ENCODE measurements around the gene ZNF787. TPM values are rescaled to one million over a fixed set of nuclear protein-coding genes. Genes with fewer than 3 reads are reported as not detected.

The ZNF787 gene
- total and polyA plus RNA-seq, 2 of the 13 experiments (the other 11 are each of a cell fraction or from before 2014, with no cell fraction given) = 15.1 to 42.8 TPM

DNA sequence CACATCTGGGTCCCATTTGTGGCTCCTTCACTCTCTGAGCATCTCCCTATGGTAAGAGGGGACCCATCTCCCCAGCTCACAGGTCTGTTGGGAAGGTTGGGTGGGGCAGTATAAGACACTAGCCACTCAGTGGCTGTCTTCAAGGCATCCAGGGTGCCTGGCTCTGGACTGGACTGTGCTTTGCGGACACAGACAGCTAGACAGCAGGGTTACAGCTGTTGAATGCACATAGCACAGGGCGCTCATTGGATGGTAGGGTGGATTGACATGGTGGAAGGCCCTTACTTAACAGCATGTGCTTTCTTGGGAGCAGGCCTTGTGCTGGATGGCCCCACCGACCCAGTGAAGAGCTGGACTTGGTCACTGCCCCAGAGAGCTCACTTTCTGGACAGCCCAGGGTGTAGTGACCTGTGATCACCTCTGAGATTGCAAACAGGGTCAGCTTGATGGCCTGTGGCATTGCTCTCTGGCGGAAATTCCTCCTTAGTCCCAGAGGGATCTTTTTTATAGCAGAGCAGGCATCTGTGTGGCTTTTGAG, 21.9 kb upstream of the ZNF787 start (continued):
- TF ChIP-seq FOXM1 (CRISPR knock-in tag; IDR thresholded peaks at IDR 0.05) (no peak), ZIK1 (CRISPR knock-in tag; IDR thresholded peaks at IDR 0.05; ENCODE audit: borderline replicate concordance, low read depth) (no peak), ETV6 (CRISPR knock-in tag; conservative IDR thresholded peaks at IDR 0.05) (no peak), ZNF350 (CRISPR knock-in tag; IDR thresholded peaks at IDR 0.05; ENCODE audit: borderline replicate concordance, low read depth) (no peak), SP2 (CRISPR knock-in tag; IDR thresholded peaks at IDR 0.05) (no peak), ZFY (CRISPR knock-in tag; IDR thresholded peaks at IDR 0.05) (peak; percentile 49), ZBTB7B (CRISPR knock-in tag; IDR thresholded peaks at IDR 0.05) (peak; percentile 34; the same call in 1 of the 2 replicates), ZNF761 (CRISPR knock-in tag; conservative IDR thresholded peaks at IDR 0.05) (peak; percentile 68), RFXANK (CRISPR knock-in tag; IDR thresholded peaks at IDR 0.05) (no peak), SP140L (CRISPR knock-in tag; IDR thresholded peaks at IDR 0.05; ENCODE audit: borderline replicate concordance) (no peak), ZNF543 (CRISPR knock-in tag; IDR thresholded peaks at IDR 0.05) (0 out of 2 replicates have a peak, but pooled peaks have one; percentile 49), NR2C2 (CRISPR knock-in tag; IDR thresholded peaks at IDR 0.05; ENCODE audit: borderline replicate concordance) (0 out of 2 replicates have a peak, but pooled peaks have one; percentile 26), NFKB2 (CRISPR knock-in tag; IDR thresholded peaks at IDR 0.05; ENCODE audit: borderline replicate concordance) (0 out of 2 replicates have a peak, but pooled peaks have one; percentile 29), SIX1 (CRISPR knock-in tag; IDR thresholded peaks at IDR 0.05; ENCODE audit: borderline replicate concordance) (no peak), THAP11 (CRISPR knock-in tag; IDR thresholded peaks at IDR 0.05) (no peak)
- TF ChIP-seq, protein P1, sequence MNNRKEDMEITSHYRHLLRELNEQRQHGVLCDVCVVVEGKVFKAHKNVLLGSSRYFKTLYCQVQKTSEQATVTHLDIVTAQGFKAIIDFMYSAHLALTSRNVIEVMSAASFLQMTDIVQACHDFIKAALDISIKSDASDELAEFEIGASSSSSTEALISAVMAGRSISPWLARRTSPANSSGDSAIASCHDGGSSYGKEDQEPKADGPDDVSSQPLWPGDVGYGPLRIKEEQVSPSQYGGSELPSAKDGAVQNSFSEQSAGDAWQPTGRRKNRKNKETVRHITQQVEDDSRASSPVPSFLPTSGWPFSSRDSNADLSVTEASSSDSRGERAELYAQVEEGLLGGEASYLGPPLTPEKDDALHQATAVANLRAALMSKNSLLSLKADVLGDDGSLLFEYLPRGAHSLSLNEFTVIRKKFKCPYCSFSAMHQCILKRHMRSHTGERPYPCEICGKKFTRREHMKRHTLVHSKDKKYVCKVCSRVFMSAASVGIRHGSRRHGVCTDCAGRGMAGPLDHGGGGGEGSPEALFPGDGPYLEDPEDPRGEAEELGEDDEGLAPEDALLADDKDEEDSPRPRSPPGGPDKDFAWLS (CRISPR knock-in tag; IDR thresholded peaks at IDR 0.05; ENCODE audit: borderline replicate concordance) = peak; percentile 36; the same call in 1 of the 2 replicates
- TF ChIP-seq, protein P2, sequence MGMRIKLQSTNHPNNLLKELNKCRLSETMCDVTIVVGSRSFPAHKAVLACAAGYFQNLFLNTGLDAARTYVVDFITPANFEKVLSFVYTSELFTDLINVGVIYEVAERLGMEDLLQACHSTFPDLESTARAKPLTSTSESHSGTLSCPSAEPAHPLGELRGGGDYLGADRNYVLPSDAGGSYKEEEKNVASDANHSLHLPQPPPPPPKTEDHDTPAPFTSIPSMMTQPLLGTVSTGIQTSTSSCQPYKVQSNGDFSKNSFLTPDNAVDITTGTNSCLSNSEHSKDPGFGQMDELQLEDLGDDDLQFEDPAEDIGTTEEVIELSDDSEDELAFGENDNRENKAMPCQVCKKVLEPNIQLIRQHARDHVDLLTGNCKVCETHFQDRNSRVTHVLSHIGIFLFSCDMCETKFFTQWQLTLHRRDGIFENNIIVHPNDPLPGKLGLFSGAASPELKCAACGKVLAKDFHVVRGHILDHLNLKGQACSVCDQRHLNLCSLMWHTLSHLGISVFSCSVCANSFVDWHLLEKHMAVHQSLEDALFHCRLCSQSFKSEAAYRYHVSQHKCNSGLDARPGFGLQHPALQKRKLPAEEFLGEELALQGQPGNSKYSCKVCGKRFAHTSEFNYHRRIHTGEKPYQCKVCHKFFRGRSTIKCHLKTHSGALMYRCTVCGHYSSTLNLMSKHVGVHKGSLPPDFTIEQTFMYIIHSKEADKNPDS (CRISPR knock-in tag; IDR thresholded peaks at IDR 0.05) = no peak
- TF ChIP-seq, protein P3, sequence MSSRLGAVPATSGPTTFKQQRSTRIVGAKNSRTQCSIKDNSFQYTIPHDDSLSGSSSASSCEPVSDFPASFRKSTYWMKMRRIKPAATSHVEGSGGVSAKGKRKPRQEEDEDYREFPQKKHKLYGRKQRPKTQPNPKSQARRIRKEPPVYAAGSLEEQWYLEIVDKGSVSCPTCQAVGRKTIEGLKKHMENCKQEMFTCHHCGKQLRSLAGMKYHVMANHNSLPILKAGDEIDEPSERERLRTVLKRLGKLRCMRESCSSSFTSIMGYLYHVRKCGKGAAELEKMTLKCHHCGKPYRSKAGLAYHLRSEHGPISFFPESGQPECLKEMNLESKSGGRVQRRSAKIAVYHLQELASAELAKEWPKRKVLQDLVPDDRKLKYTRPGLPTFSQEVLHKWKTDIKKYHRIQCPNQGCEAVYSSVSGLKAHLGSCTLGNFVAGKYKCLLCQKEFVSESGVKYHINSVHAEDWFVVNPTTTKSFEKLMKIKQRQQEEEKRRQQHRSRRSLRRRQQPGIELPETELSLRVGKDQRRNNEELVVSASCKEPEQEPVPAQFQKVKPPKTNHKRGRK (CRISPR knock-in tag; IDR thresholded peaks at IDR 0.05) = no peak
- TF ChIP-seq, protein P4, sequence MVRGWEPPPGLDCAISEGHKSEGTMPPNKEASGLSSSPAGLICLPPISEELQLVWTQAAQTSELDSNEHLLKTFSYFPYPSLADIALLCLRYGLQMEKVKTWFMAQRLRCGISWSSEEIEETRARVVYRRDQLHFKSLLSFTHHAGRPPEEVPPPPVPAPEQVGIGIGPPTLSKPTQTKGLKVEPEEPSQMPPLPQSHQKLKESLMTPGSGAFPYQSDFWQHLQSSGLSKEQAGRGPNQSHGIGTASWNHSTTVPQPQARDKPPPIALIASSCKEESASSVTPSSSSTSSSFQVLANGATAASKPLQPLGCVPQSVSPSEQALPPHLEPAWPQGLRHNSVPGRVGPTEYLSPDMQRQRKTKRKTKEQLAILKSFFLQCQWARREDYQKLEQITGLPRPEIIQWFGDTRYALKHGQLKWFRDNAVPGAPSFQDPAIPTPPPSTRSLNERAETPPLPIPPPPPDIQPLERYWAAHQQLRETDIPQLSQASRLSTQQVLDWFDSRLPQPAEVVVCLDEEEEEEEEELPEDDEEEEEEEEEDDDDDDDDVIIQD (CRISPR knock-in tag; IDR thresholded peaks at IDR 0.05; ENCODE audit: low read depth) = no peak
- TF ChIP-seq, protein P5, sequence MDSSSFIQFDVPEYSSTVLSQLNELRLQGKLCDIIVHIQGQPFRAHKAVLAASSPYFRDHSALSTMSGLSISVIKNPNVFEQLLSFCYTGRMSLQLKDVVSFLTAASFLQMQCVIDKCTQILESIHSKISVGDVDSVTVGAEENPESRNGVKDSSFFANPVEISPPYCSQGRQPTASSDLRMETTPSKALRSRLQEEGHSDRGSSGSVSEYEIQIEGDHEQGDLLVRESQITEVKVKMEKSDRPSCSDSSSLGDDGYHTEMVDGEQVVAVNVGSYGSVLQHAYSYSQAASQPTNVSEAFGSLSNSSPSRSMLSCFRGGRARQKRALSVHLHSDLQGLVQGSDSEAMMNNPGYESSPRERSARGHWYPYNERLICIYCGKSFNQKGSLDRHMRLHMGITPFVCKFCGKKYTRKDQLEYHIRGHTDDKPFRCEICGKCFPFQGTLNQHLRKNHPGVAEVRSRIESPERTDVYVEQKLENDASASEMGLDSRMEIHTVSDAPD (CRISPR knock-in tag; IDR thresholded peaks at IDR 0.05) = 0 out of 2 replicates have a peak, but pooled peaks have one; percentile 54

Data from HepG2 (cell line).